GM18909 (cell line): Measurements from ENCODE around the gene IPP.
"Not testable (repeated sequence)": the region's sequence is repeated elsewhere in the genome, so short reads cannot be mapped to it uniquely, and the experiment has no call there.

ENCODE experiments used
- ATAC-seq: cut with Tn5 transposase; IDR thresholded peaks from one replicate; pipeline ENCODE4 v1.9.1; 2021; ENCODE audit warnings: mild to moderate bottlenecking; ENCODE audit not compliant: unreplicated experiment, poor library complexity

IPP gene

GRCh38 chr1:45750298-45751038, at the start of gene IPP:
Gene IPP (minus strand): TSS chr1:45750653. CDS start chr1:45746411, 4,242 bp downstream.
- ATAC-seq = peak; percentile 84

DNA sequence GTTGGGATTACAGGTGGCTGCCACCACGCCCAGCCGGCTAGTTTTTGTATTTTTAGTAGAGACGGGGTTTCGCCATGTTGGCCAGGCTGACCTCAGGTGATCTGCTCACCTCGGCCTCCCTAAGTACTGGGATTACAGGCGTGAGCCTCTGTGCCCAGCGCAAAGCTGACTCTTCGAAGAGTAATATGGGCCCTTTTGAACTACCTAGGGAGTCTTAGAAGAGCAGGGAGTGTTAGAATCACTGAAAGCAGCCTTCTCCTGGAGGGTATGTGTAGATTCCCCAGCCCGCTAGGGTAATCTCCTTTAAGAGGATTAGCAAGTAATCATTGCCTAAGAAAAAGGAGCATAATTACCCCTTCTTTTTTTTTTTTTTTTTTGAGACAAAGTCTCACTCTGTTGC, 46.5 kb upstream of the IPP start:
- ATAC-seq = no peak

DNA sequence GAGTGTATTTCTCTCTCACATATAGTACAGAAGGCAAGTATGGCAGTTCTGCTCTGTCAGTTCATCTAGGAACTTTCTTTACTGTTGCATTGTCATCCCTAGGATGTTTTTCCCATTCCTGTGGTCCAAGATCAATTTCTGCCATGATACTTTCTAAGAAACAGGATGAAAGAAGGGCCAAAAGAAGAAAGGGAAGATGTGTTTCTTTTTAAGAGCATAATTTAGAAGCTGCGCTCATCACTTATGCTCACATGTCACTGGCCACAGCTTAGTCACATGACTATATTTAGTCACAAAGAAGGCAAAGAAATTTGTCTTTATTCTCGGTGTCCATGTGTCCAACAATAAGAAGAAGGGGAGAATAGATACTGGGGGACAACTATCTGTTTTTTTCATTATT, 45.9 kb upstream of the IPP start:
- ATAC-seq = no peak

DNA sequence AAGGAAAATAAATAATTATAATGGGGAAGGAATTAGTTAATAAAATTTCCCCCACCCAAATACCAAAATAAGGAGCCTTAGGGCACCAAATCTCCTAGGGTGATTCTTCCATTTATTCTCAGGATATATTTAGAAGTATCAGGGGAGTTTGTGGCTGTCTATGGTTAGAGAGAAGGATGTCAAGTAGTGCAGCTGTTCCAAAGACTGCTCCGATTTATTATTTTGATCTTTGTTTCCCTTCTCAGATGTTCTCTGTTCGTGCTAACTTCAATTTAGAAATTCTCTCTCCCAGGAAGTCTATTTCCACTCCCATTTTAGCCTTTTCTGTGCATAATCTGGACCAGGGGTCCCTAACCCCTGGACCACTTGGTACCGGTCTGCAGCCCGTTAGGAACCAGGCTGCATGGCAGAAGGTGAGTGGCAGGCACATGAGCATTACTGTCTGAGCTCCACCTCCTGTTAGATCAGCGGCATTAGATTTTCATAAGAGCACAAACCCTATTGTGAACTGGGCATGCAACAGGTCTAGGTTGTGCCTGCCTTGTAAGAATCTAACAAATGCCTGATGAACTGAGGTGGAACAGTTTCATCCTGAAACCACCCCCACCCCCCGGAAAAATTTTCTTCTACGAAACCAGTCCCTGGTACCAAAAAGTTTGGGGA, 43.6 kb upstream of the IPP start:
- ATAC-seq = no peak

- no peak for ATAC-seq
These were observed 42.3 kb upstream of the IPP start for GRCh38 chr1:45792744-45793143.

DNA sequence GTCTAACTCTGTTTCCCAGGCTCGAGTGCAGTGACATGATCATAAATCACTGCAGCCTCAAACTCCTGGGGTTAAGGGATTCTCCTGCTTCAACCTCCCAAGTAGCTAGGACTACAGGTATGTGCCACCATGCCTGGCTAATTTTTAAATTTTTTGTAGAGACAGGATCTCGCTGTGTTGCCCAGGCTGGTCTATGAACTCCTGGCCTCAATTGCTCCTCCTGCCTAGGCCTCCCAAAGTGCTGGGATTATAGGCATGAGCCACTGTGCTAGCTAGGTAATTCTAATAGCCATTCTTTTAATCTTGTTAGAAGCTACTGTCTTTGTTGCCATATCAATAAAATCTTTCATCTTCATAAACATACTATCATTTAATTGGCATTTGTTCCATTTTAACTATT, 39.1 kb upstream of the IPP start:
- ATAC-seq = no peak

- ATAC-seq = no peak
These were observed 37.5 kb upstream of the IPP start for GRCh38 chr1:45787905-45788304.

- ATAC-seq = peak; percentile 63
These were observed 35.1 kb upstream of the IPP start for GRCh38 chr1:45785583-45785982.

DNA sequence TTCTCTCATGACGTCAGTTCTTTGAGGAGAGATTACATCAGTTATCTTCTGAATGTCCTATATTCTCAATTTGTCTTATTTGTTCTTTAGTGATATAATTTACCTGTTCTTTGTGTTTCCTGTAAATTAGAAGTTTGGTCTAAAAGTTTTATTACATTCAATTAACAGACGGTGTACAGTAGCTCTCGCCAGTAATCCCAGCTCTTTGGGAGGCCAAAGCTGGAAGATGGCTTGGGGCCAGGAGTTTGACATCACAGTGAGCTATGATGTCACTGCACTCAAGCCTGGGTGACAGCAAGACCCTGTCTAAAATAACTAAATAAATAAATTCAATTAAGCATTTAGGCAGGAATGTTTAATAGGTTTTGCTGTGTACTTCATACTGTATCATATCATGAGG, 25.3 kb upstream of the IPP start:
- ATAC-seq = no peak

GRCh38 chr1:45772971-45773370, 22.5 kb upstream of the IPP start:
- no peak for ATAC-seq

DNA sequence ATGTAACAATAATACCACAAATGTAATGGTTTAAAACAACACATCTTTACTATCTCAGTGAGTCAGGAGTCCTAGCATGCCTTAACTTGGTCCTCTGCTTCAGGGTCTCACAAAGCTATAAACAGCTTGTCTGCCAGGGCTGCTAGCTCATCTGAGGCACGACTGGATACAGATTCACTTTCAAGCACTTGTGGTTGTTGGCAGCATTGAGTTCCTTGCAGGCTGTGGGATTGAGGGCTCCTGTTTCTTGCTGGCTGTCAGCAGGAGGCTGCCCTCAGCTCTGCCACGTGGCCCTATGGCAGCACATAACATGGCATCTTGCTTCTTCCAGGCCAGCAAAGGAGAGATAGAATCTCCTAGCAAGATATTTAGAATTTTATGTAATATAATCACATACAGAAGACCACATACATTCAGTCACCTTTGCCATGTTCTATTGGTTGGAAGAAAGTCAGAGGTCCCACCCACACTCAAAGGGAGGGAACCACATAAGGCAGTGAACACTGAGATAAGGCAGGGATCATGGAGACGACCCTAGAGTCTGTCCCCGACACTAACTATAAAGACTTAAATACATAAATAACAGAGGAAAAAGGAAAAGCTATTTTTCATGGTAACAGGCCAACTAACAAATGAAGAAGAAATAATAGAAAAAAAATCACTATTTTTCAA, 18.9 kb upstream of the IPP start:
- ATAC-seq = no peak

GRCh38 chr1:45767035-45767434, 16.6 kb upstream of the IPP start:
- no peak for ATAC-seq

- no peak for ATAC-seq
These were observed 15.7 kb upstream of the IPP start for GRCh38 chr1:45765999-45766792.

DNA sequence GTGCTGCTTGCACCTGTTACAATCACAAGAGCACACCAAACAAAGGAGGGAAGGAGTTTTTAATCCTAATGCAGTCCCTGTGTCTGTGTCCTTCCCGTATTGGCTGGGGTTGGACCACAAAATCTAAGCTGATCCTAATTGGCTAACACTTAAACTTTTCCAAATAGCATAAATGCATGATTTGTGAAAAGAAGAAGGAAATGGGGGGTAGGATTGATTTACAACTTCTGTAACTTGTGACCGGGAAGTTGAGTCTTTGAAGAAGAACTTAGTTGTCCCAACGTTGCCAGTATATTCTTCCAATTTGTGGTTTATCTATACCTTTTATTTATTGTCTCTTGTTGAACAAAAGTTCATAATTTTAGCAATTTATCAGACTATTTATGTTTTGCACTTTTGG, 11.8 kb upstream of the IPP start:
- no peak for ATAC-seq

GRCh38 chr1:45755697-45756096, 5.2 kb upstream of the IPP start:
- no peak for ATAC-seq

- ATAC-seq = no peak
These were observed 3.0 kb upstream of the IPP start for GRCh38 chr1:45753248-45754037.

GRCh38 chr1:45752441-45753052, 2.1 kb upstream of the IPP start:
- no peak for ATAC-seq

DNA sequence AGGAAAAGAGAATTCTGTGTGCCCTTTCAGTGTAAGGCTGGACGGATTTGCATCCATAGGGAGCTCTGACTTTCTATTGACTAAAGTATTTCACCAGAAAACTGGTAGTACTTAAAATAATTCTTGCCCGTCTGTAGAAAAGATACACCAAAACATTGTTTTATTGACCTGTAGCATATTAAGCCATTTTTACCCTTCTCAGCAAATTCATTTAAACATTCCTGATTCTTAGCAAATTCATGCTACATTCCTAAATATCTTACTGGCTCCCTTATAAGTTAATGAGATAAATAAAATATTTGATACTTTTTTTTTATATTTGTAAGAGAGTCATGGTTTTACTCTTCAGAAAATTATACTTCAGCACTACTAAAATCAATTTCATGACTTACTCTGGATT, 1.6 kb upstream of the IPP start:
- no peak for ATAC-seq

GRCh38 chr1:45751039-45751838, 786 bp upstream of the IPP start:
- not testable (repeated sequence) for ATAC-seq
